OCI-LY7 (cell line): Measurements from ENCODE around the gene NPM1.

ENCODE experiments used
- EZH2phosphoT487 ChIP-seq: fragments of 200-600 bp; sonication (generic); IDR thresholded peaks from 2 replicates; pipeline ENCODE4 v1.6.1; 2018; ENCODE audit warnings: low read depth, borderline replicate concordance, mild to moderate bottlenecking, mixed run types, antibody characterized with exemption, low read length, moderate library complexity, mixed read lengths
- TF ChIP-seq, protein P1 (sequence below): fragments of 200-600 bp; sonication (generic); conservative IDR thresholded peaks from 2 replicates; pipeline ENCODE4 v1.5.1; 2014; ENCODE audit warnings: mild to moderate bottlenecking, antibody characterized with exemption, low read length, moderate library complexity, mixed read lengths

DNA sequence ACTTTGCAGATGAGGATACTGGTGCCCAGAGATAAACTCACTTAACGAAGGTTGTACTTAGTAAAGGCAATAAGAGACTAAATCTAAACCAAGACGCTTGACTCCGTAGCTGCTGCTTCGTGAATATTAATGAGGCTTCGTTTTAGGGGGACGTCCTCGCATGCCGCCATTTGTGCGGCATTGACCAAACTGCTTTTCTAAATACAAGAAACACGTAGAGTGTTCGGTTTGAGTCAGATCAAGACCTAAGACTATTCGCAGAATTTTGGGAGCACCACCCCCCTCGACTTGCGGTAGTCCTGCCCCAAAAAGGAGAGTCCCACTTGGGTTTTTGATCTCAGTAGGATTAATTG is 1.1 kb downstream of the NPM1 start:
- TF ChIP-seq, protein P1, sequence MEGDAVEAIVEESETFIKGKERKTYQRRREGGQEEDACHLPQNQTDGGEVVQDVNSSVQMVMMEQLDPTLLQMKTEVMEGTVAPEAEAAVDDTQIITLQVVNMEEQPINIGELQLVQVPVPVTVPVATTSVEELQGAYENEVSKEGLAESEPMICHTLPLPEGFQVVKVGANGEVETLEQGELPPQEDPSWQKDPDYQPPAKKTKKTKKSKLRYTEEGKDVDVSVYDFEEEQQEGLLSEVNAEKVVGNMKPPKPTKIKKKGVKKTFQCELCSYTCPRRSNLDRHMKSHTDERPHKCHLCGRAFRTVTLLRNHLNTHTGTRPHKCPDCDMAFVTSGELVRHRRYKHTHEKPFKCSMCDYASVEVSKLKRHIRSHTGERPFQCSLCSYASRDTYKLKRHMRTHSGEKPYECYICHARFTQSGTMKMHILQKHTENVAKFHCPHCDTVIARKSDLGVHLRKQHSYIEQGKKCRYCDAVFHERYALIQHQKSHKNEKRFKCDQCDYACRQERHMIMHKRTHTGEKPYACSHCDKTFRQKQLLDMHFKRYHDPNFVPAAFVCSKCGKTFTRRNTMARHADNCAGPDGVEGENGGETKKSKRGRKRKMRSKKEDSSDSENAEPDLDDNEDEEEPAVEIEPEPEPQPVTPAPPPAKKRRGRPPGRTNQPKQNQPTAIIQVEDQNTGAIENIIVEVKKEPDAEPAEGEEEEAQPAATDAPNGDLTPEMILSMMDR = no peak
- no peak for TF ChIP-seq EZH2phosphoT487
